ENCODE measurements around the gene SNAPC3. TPM values are rescaled to one million over a fixed set of nuclear protein-coding genes. Genes with fewer than 3 reads are reported as not detected.

SNAPC3 gene
- total and polyA plus RNA-seq, 2 donors (not counting 3 experiments of a cell fraction or from before 2014, with no cell fraction given), result 15.2 to 32.6 TPM

GRCh38 chr9:15433661-15434060, 11.0 kb downstream of the SNAPC3 start:
- H2AFZ ChIP-seq (ENCODE audit: low read depth, low read length), result no peak overlapping the region
- CTCF ChIA-PET, result interaction anchor here (1.7 kb wide), 1 partner anchor 119 kb away, joined by 7 read pairs; the partner anchor contains the start of gene CCDC171
- intact Hi-C loops (cut with micrococcal nuclease), result no loop called here

More at GRCh38 chr9:15433661-15434060, 11.0 kb downstream of the SNAPC3 start:
- H4K20me1 ChIP-seq (replicated peaks; ENCODE audit: control insufficient read depth, extremely low read depth, insufficient read depth, low read length), result peaks cover 6% of the 10 kb centered on the region
- no peak for FAIRE-seq
- no peak overlapping the region for H3K27ac ChIP-seq (ENCODE audit: insufficient read depth, low read depth, low read length)
- TF ChIP-seq CTCF (IDR thresholded peaks at IDR 0.05; ENCODE audit: extremely low read depth in 1 of 2, insufficient read depth in 1 of 2, low read depth in 1 of 2, low read length in 2 of 2), result no peak
- TF ChIP-seq POLR2AphosphoS5 (IDR thresholded peaks at IDR 0.05; ENCODE audit: insufficient read depth, low read depth, low read length), result no peak
- no peak for TF ChIP-seq FOS (IDR thresholded peaks at IDR 0.05; ENCODE audit: borderline replicate concordance, insufficient read depth, low read length)
- no peak for TF ChIP-seq MAX (IDR thresholded peaks at IDR 0.05; ENCODE audit: insufficient read depth, insufficient read length)
- TF ChIP-seq MYC (IDR thresholded peaks at IDR 0.05; ENCODE audit: low read depth, low read length), result no peak
- no peak for TF ChIP-seq JUN (IDR thresholded peaks at IDR 0.05; ENCODE audit: borderline replicate concordance, insufficient read depth, insufficient read length, low read depth)
- no peak for TF ChIP-seq POLR2A (IDR thresholded peaks at IDR 0.05; ENCODE audit: low read depth, low read length)
- TF ChIP-seq GATA2 (IDR thresholded peaks at IDR 0.05; ENCODE audit: insufficient read depth, insufficient read length, low read depth, low read length), result no peak
- no peak for TF ChIP-seq EZH2 (IDR thresholded peaks at IDR 0.05; ENCODE audit: borderline replicate concordance, low read depth, low read length, severe bottlenecking)
- no peaks in the 10 kb centered on the region for H3K27me3 ChIP-seq (ENCODE audit: control insufficient read depth in 2 of 2, insufficient read depth in 2 of 2, low read length in 2 of 2)
- no peak overlapping the region for H3K4me2 ChIP-seq (ENCODE audit: insufficient read depth, low read length)
- BruUV-seq (replicated peaks), result no TSS peak
- H3K9me3 ChIP-seq (replicated peaks; ENCODE audit: control insufficient read depth, insufficient read depth, low read length), result no peaks in the 10 kb centered on the region
- H3K79me2 ChIP-seq (ENCODE audit: control insufficient read depth, insufficient read depth, low read length), result peaks cover 91% of the 10 kb centered on the region
- DNase-seq (ENCODE audit: low read depth, low spot score), result no peak
- H3K4me3 ChIP-seq (replicated peaks in 1 of 3; ENCODE audit: insufficient read depth in 1 of 3, low read depth in 1 of 3, low read length in 3 of 3), result no peak overlapping the region
- peaks cover 3% of the 10 kb centered on the region for H3K4me1 ChIP-seq (ENCODE audit: control insufficient read depth, extremely low read depth, insufficient read depth, low read length)
- dilution Hi-C loops (cut with MboI; ENCODE audit: extremely low pct_ligation_motif_present, low sequenced_read_pairs), result no loop called here
- H3K36me3 ChIP-seq (ENCODE audit: control insufficient read depth in 2 of 2, extremely low read depth in 1 of 2, insufficient read depth in 2 of 2, low read length in 2 of 2), result peaks cover 0 to 7% of the 10 kb centered on the region in 2 experiments
- H3K9ac ChIP-seq (replicated peaks; ENCODE audit: extremely low read depth, insufficient read depth, low read length), result no peak overlapping the region
- POLR2A ChIA-PET, result no interaction called here
- H3K9me1 ChIP-seq (replicated peaks; ENCODE audit: control insufficient read depth, extremely low read depth, insufficient read depth, low read length), result no peaks in the 10 kb centered on the region
